Esophagus muscularis mucosa (tissue), 4 donors: ENCODE data around the gene HSFX3. TPM values are rescaled to one million over a fixed set of nuclear protein-coding genes. Genes with fewer than 3 reads are reported as not detected.
"Not testable (repeated sequence)": the region's sequence is repeated elsewhere in the genome, so short reads cannot be mapped to it uniquely, and the experiment has no call there.

Experiments used
- DNase-seq: peaks from one replicate; pipeline ENCODE4 v3.0.0-alpha.2; 2017; ENCODE audit errors: extremely low spot score
- H3K27ac ChIP-seq, 4 donors: fragments of 200-600 bp; sonication (generic); replicated peaks in 1 of 4; 1 replicate in 3 of 4; 2 replicates in 1 of 4; pipeline ENCODE4 v1.5.1; 2016 to 2019; ENCODE audit warnings: mild to moderate bottlenecking in 1 of 4
- H3K27me3 ChIP-seq, 4 donors: fragments of 200-600 bp; sonication (generic); one replicate each; pipeline versions ENCODE4 v1.5.1 to v1.6.0; 2016 to 2019
- H3K36me3 ChIP-seq, 4 donors: fragments of 200-600 bp; sonication (generic); one replicate each; pipeline ENCODE4 v1.5.1; 2016 to 2019
- H3K4me1 ChIP-seq, 4 donors: fragments of 200-600 bp; sonication (generic); one replicate each; pipeline ENCODE4 v1.5.1; 2016 to 2019
- H3K4me3 ChIP-seq, 4 donors: fragments of 200-600 bp; sonication (generic); 1 replicate in 2 of 4; 2 replicates in 2 of 4; pipeline ENCODE4 v1.5.1; 2016 to 2019; ENCODE audit warnings: mild to moderate bottlenecking in 4 of 4, moderate library complexity in 1 of 4
- H3K9me3 ChIP-seq, 4 donors: fragments of 200-600 bp; sonication (generic); 1 replicate in 3 of 4; 2 replicates in 1 of 4; pipeline ENCODE4 v1.5.1; 2016 to 2019
- CTCF ChIP-seq, 3 experiments: fragments of 200-600 bp in 2 of 3; fragments of 450-650 bp in 1 of 3; sonication (generic) in 2 of 3; IDR thresholded peaks; one replicate each; pipeline ENCODE4 v1.5.1; 2017 to 2019; ENCODE audit warnings: antibody characterized with exemption in 3 of 3, mild to moderate bottlenecking in 2 of 3, moderate library complexity in 1 of 3
- EP300 ChIP-seq: sonication (generic); formaldehyde crosslinking; IDR thresholded peaks from one replicate; pipeline ENCODE4 v1.6.1; 2017; ENCODE audit warnings: antibody characterized with exemption
- POLR2A ChIP-seq: fragments of 450-650 bp; IDR thresholded peaks from one replicate; pipeline ENCODE4 v1.6.1; 2017; ENCODE audit warnings: antibody characterized with exemption, moderate library complexity, mild to moderate bottlenecking, low read depth
- POLR2AphosphoS5 ChIP-seq, 2 donors: sonication (generic); formaldehyde crosslinking; IDR thresholded peaks; one replicate each; pipeline ENCODE4 v1.6.1; 2017; ENCODE audit warnings: antibody characterized with exemption in 2 of 2
- WGBS: methylation state at CpG from one replicate; pipeline ENCODE4 v1.1.5; 2018; 5-methylcytosine and 5-hydroxymethylcytosine counted together
- intact Hi-C: fragments of 100-400 bp; cut with DNase I; formaldehyde crosslinking; loops from one replicate; pipeline ENCODE4 v1.15.1; 2023
- total RNA-seq, 4 donors: library from RNA; depleted of rRNA; stranded (reverse); fragments of >200 nt; gene quantifications; one replicate each; pipeline versions ENCODE4 v1.1.0 to v1.2.1, GENCODE V29; 2016

Gene HSFX3
- total RNA-seq, 4 donors from 2014 or later: not detected

GRCh38 chrX:149567621-149568417 lies 18.1 kb upstream of the HSFX3 start:
- Histone ChIP-seq H3K27ac (no peak overlapping the region), H3K36me3 (no peaks in the 10 kb centered on the region), H3K4me1 (peaks cover 0 to 4% (median 0%) of the 10 kb centered on the region in 4 donors), H3K9me3 (no peaks in the 10 kb centered on the region), H3K27me3 (no peaks in the 10 kb centered on the region), H3K4me3 (no peak overlapping the region)
- TF ChIP-seq POLR2A: no peak
- no peak for TF ChIP-seq POLR2AphosphoS5 (IDR thresholded peaks at IDR 0.05)
- no peak for TF ChIP-seq EP300
- TF ChIP-seq CTCF (IDR thresholded peaks at IDR 0.05): no peak
- WGBS: 74% methylated on average over 7 of the region's 7 CpGs
- intact Hi-C loops: no loop called here
- no peak for DNase-seq

GRCh38 chrX:149563359-149563758 lies 13.6 kb upstream of the HSFX3 start:
- TF ChIP-seq POLR2A (no peak), POLR2AphosphoS5 (IDR thresholded peaks at IDR 0.05) (no peak), CTCF (IDR thresholded peaks at IDR 0.05) (no peak), EP300 (no peak)
- no peak for DNase-seq
- Histone ChIP-seq H3K9me3 (no peaks in the 10 kb centered on the region), H3K36me3 (no peaks in the 10 kb centered on the region), H3K4me3 (no peak overlapping the region), H3K27ac (no peak overlapping the region), H3K4me1 (no peaks in the 10 kb centered on the region), H3K27me3 (no peaks in the 10 kb centered on the region)
- intact Hi-C loops: loop anchor here (5.0 kb wide), 1 partner anchor 64 kb away; no protein-coding TSS in a partner anchor
- 74% methylated on average over 4 of the region's 4 CpGs for WGBS

GRCh38 chrX:149555251-149555650 lies 5.5 kb upstream of the HSFX3 start:
- H3K4me1 ChIP-seq, H3K27me3 ChIP-seq, intact Hi-C loops, H3K9me3 ChIP-seq, DNase-seq, H3K27ac ChIP-seq, H3K4me3 ChIP-seq, H3K36me3 ChIP-seq: not testable (repeated sequence)
- no CpG with 5 or more reads among the region's 4 CpGs for WGBS

- H3K4me3 ChIP-seq, H3K4me1 ChIP-seq, DNase-seq, H3K9me3 ChIP-seq, intact Hi-C loops, H3K27ac ChIP-seq, H3K36me3 ChIP-seq, H3K27me3 ChIP-seq: not testable (repeated sequence)
- no CpG with 5 or more reads among the region's 6 CpGs for WGBS
These were observed 2.2 kb upstream of the HSFX3 start for GRCh38 chrX:149551939-149552248.

- intact Hi-C loops, H3K36me3 ChIP-seq: not testable (repeated sequence)
- no CpG with 5 or more reads among the region's 4 CpGs for WGBS
These were observed 1.7 kb upstream of the HSFX3 start for GRCh38 chrX:149551245-149551938.

GRCh38 chrX:149550454-149550853 lies 730 bp upstream of the HSFX3 start:
- H3K9me3 ChIP-seq, H3K27ac ChIP-seq, H3K4me1 ChIP-seq, DNase-seq, intact Hi-C loops, H3K4me3 ChIP-seq, H3K27me3 ChIP-seq, H3K36me3 ChIP-seq: not testable (repeated sequence)
- 100% methylated on average over 1 of the region's 1 CpG for WGBS

More at GRCh38 chrX:149551245-149551938, 1.7 kb upstream of the HSFX3 start:
- H3K9me3 ChIP-seq, H3K4me3 ChIP-seq, DNase-seq, H3K4me1 ChIP-seq, H3K27me3 ChIP-seq, H3K27ac ChIP-seq: not testable (repeated sequence)

GRCh38 chrX:149547782-149548181 lies 1.9 kb downstream of the HSFX3 start:
- H3K9me3 ChIP-seq, intact Hi-C loops: not testable (repeated sequence)
- whole genome bisulfite sequencing: no CpG with 5 or more reads among the region's 3 CpGs

GRCh38 chrX:149546962-149547361 lies 2.8 kb downstream of the HSFX3 start:
- intact Hi-C loops, H3K36me3 ChIP-seq, H3K9me3 ChIP-seq, H3K27me3 ChIP-seq, DNase-seq, H3K4me1 ChIP-seq, H3K4me3 ChIP-seq, H3K27ac ChIP-seq: not testable (repeated sequence)
- WGBS: 83% methylated on average over 1 of the region's 1 CpG

More at GRCh38 chrX:149547782-149548181, 1.9 kb downstream of the HSFX3 start:
- not testable (repeated sequence) for DNase-seq, H3K27me3 ChIP-seq, H3K27ac ChIP-seq, H3K4me3 ChIP-seq, H3K4me1 ChIP-seq, H3K36me3 ChIP-seq

GRCh38 chrX:149545545-149546543 lies 3.9 kb downstream of the HSFX3 start:
- 72% methylated on average over 11 of the region's 29 CpGs for WGBS
- intact Hi-C loops, H3K4me3 ChIP-seq, H3K9me3 ChIP-seq, H3K4me1 ChIP-seq, H3K27ac ChIP-seq, H3K36me3 ChIP-seq, DNase-seq, H3K27me3 ChIP-seq: not testable (repeated sequence)
